OCI-M2 (cell line): Measurements from ENCODE around the gene MRRF.

Experiments used
- DNase-seq: peaks from one replicate; lab custom pipeline; 2025; ENCODE audit not compliant: unreplicated experiment; lab: John Stamatoyannopoulos, UW

The MRRF gene, protein sequence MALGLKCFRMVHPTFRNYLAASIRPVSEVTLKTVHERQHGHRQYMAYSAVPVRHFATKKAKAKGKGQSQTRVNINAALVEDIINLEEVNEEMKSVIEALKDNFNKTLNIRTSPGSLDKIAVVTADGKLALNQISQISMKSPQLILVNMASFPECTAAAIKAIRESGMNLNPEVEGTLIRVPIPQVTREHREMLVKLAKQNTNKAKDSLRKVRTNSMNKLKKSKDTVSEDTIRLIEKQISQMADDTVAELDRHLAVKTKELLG

DNA sequence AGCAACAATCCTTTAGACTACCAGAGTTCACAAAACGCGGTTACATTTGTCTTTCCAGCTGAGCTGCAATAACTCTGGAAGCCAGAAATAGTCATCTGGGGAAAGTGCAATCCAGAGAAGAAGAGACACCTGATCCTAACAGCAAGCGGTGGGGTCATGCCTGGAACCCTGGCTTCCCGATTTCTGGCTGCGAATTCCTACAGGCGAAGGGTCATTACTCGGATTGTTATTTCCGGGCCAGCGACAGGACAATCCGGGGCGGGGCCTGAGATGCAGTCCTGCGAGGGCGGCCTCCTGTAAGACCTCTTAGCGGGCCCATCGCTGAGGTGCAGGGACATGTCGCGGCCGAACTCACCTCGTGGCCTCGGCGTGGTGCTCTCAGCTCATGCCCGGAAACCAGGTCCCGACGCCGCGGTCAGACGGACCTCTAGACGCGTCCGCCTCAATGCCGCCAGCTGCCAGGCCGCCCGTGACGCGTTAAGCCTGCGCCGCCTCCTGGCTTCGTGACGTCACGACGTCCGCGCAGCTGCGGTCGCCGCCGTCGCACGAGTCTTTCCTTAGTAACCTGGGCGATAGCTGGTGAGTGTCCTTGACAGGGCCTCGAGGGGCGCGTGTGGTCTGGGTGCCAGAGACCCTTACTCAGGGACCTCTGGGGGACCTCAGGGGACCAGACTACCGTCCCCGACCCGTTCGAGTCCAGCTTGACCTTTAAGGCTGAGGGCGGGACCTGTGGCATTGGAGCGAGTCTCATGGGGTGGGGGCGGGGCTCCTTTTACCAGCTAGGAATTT is at the start of gene MRRF, which contains the start of gene RBM18:
MRRF (plus strand) TSS at position 523 of the 789 bp plus-strand sequence. CDS start 6,010 bp downstream, outside the sequence.
RBM18 (minus strand) TSS at position 481 of the 789 bp plus-strand sequence. CDS start 3,348 bp downstream, outside the sequence.
- peak; percentile 57 for DNase-seq

DNA sequence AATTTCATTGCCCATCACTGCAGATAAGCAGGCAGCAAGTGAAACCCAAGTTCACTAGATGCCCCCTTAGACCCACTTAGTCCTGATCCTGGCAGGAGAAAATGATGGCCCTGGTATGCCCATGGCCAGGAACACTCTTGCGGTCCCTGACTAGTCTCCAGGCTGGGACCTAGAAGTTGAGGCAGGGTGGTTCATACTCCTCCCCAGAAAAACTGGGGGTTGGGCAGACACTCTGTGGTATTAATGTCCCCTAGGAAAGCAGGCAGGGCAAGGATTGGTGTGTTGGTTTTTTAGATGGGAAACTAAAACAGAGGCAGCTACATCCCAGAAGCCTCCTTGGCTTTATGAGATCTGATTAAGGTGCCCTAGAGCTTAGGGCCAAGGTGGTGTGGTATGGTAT is 49.0 kb upstream of the MRRF start:
- no peak for DNase-seq

DNA sequence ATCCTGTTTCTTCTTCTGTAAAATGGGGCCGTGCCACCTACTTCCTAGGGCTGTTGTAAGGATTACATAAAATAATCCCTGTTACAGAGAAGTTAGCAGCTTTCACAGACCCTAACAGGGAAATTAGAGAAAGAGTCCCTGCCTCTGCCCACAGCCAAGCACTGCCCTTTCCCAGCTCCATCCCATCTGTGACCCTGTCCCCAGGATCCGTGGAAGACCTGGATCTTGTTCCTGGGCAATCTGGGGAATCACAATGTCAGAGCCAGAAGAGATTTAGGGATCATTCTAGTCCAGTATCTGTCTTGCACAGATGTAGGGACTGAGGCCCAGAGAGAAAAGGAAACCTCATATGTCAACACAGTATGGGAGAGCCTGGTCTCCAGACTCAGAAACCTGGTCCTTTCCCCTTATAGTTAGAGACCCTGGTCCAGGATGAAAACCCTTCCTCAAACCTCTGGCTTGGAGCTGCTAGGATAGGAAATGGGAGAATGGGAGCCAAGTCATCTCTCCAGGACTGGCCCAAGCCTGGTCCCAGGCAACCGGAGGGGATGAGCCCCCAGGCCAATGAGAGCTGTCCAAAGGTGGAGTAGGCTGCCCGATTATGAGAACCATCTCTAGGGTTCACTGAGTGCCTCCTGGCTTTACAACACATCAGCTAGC is 48.4 kb upstream of the MRRF start:
- DNase-seq: no peak

DNA sequence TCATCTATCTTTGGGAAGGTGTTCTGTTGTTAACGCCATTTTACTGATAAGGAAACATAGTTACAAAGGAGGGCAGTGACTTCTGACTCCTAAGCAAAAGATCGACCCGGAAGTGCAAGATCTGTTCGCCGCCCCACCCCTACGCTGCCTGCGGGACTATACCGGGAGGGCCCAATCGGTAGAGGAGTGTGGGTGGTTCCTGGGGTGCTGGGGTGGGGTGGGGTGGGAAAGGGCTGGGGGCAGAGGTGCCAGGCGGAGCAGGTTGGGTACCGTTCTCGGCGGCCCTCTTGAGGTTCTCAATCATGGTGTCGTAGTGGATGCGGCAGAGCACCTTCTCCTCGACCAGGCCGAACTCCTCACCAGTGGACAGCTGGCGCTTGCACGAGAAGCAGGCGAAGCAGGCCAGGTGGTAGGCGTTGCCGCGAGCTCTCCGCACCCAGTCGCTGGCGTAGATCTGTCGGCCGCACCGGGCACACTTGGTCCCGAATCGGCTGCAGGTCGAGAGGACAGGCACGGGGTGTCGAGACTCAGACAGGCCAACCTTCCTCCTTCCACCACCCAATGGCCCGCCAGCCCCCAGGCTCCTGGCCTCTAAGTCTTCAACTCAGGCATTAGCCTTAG is 47.8 kb upstream of the MRRF start:
- no peak for DNase-seq

DNA sequence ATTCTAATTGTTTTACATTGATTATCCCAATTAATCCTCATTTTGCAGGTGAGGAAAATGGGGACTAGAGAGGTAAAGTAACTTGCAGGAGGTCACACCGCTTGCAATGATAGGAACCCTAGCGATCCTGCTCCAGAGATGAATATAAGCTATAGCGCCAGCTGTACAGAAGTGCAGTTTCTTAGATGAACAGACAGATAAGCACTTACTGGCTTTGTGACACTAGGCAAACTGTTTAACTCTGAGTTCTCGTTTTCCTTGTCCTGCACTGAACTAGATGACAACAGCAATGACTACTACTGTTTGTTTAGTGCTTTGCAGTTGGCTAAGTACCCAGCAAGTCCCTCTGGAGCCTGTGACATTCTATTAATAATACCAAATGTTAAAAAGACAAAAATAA is 47.0 kb upstream of the MRRF start:
- no peak for DNase-seq

DNA sequence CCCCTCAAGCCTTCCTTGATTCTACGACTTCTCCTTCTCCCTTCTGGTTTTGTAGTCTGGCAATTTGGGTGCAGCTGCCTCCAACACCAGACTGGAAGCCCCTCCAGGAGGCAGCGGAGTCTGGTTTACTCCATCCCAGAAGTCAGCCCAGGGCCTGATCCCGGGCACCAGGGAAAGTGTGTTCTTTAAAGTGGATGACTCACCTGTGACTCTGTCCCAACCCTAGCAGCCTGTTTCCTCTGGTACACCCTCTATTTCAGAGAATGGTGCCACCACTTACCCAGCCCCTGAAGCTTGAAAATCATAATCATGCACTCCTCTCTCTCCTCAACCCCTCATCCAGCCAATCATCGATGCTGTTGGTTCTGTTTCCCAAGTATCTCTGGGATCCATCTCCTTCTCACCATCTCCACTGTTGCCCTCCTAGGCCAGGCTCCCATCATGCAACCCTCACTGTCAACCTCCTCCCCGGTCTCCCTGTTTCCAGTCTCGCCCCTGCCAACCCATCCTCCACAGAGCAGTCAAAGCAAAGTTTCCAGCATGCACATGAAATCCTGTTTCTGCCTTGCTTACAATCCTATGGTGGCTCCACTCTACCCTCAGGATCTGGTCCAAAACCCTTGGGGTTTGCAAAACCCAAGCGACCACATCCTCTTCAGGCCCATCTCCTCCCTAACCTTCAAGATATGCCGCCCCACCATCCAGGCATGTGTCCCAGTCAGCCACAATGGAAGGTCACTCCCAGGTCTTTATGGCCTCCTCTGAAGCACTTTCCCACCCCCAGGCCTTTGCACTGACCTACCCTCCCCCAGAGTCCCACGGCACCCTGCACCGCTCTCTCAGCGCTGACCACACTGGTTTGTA is 46.4 kb upstream of the MRRF start:
- DNase-seq: no peak

DNA sequence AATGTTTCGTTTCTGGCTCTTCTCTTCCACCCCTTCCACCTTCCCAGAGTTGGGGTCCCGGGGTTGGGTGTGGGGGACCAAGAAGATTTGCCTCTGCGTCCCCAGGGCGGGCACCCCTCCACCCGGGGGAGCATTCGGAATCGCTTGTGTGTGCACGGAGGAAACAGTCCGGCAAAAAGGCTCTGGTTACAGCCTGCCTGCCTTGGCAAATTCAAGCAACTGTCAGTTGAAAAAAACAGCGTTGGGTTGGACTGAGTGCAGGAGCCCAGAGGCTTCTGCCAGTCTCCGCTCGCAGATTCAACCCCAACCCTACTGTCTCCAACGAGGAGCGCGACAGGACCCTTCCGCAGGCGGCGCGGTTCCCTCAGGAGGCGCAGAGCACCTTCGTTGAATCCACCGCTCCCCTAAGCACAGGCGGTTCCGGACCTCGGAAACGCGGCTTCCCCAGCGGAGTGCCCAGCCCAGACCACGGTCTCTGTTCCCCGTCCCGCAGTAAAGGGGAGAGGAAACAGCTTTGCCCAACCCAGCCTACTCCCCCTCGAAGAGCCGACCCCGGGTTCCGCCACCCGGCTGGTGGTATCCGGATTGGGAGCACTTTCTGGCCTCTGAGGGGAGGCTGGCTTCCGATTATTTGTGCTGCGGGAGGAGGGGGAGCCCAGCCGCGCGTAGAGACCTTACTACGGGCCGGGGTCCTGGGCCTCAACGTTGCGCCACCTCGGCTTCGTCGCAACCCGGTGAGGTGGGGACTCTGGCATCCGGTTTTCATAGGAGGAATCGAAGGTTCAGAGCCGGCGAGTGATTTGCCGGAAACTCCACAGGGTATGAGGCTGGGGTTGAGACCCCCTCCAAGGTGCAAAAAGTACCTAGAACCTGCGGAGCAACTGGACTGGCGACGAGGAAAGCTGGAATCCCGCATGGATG is 45.5 kb upstream of the MRRF start:
- no peak for DNase-seq

DNA sequence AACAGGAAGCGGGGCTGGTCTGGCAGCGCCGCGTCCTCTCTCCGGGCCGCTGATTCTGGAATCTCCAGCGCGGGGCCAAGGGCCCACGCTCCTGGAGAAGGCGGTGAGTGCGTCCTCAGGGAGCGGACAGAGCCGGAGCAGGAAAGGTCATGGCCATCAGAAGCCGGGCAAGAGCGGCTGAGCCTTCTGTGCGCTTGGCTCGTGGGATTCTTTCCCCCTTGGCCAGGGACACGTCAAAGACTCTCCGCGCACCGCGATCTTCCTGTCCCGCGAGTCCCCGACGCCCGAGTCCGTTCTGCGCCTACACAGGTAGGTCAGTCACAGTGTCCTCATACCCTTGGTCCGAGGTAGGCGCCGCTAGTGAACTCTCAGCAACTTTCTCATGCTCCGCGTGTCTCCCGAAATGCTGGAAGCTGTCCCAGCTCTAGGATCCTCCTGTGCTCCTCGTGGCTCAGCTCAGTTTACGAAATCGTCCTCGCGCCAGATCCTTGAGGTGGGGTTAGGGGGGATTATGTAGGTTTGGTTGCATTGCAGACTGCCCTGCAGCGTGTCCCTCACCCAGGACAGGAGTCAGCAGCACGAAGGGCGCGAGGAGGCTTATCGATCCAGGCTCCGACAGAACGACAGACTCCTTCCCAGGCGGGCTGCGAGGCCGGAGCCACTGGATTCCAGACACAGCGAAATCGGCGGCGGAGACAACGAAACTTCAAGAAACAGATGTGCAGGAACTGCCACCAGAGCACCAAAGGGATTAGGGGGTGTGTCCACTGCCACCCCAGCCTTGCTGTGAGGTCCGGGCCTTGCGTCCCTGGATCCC is 44.6 kb upstream of the MRRF start:
- DNase-seq: no peak

DNA sequence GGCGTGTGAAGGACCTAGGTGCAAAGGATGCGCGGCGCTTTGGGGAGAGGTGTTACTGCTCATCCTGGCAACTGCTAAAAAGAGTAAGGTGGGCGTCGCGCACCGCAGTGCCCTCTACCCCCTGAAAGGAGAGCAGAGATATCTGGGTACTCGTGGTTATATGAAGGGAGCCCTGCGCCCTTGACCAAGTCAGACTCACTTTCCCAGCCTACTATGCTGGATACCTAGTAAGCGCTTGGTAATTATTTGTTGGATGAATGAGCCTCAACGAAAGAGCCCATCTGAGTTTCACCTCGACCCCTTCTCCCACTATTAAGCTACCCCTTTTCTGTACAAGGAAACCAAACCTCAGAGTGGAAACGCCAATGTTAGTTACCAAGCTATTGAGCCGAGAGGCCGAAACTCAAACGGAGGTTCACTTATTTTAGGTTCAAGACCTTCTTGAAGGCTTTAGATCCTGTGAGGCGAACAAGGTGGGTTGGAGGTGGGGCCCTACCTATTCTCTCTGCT is 44.0 kb upstream of the MRRF start:
- no peak for DNase-seq

DNA sequence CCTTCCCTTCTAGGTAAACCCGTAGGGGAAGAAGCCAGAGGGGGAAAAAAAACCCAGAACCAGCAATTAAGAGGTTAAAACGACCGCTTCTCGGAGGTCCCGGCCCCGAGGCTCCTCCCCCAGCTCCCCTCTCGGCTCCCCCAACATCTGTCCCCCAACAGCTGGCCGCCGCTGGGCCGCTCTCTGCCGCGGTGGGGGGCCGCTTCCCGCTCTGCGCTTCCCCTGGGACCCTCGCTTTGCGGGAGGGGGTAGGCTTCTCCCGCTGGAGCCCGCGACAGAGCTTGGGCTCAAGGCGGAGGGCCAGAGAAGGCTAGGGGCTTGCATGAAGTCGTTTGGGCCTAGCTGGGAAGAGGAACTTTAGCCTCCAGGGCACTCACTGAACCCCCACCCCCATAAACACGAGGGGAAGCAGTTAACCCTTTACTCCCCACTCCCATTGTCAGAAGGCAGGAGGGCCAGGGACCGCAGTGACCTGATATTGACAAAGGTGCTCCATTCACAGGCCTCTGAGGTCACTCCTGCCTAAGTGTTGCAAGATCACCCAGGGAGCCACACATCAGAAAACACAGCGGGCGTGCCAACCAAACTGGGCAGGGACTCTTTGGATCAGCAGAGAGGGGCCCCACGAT is 43.4 kb upstream of the MRRF start:
- DNase-seq: no peak

DNA sequence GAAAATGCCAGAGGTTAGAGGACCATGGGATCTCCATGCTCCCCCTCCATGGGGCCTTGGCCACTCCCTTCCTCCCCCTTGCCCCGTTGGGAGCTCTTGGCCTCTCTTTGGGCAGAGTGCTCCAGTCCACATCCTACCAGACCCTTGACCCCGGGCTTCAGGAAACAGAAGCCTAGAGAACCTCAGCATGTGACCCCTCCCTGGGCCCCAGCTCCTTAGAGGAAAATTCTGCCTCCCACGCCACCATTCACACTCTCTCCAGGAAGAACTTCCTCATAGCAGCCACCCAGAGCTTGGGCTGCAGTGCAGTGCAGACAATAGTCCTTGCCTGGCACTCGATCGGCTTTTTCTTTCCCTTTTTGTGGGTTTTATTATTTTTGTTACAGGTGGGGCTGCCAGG is 41.9 kb upstream of the MRRF start:
- no peak for DNase-seq

DNA sequence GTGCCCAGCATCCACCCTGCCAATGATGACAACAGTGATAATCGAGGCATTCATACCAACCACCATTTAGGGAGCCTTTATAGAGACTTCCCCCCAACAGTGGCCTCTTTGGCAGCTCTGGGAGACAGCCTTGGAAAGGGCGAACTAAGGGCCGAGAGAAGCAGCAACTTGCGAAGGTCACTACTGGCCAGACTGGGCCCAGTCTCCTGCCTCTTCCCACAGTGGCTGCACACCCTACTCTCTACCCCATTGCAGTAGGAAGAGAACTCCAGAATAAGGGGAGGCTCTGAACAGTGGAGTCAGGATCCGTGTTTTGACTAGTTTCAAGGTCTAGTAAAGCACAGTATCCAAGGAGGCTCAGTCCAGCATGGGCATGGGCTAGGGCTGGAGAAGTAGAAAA is 41.2 kb upstream of the MRRF start:
- no peak for DNase-seq

DNA sequence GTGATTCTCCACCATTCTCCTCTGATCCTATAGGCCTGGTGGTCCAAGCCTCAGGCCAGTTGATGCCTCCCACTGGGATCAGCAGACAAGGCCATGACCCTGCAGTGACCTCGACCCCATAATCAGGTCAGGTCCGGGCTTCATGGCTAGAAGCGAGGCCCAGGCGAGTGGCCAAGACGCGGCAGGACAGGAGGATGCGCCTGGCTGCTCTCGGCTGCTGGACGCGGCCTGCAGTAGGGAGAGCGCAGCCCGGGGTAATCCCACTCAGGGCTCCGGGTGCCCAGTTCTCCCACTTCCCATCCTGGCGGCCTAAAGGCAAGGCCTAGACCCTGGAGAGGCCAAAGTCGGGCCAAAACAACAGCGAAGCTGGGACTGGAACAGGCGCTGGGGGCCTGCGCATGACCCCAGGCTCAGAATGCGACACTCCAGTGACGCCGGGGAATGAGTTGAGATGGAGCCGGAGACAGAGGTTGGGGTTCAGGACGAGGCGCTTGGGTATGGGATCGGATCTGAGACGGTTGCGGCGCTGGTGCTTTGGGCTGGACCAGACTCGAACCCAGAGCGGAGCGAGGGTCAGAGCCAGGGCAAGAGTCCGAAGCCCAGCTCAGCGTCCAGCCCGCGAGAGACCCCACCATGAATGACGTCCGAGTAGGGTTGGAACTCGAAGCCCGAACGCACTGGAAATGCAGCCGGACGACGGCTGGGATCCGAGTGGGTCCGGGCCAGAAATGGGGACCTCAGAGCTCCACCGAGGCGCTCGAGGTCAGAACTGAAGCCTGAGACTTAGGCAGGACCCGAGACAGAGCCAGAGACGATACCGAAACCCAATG is 39.2 kb upstream of the MRRF start:
- DNase-seq: no peak

DNA sequence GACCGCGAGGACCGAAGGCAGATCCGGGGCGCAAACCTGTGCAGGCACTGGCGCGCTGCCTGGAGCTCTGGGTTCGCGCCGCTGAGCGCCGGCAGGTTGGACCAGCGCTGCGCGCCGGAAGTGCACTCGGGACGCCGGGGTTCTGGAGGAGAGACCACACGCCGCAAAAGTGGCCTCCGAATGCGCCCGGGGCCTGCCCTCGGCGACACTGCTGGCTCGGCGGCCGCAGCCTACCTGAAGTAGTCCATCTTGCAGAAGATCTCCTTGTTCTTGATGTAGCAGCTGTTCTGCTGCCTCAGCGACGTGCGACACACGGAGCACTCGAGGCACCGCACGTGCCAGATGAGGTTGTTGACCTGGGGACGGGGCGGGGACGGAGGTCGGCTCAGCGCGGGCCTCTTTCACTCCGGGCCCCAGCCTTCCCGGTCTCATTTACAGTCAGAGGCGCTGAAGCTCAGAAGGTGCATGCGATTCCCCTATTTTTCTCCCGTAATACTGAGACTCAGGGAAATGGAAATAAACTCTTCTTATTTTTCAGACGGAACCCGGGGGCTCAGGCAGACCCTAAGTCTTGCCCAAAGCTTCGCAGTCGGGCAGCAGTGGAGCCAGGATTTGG is 38.4 kb upstream of the MRRF start:
- no peak for DNase-seq

DNA sequence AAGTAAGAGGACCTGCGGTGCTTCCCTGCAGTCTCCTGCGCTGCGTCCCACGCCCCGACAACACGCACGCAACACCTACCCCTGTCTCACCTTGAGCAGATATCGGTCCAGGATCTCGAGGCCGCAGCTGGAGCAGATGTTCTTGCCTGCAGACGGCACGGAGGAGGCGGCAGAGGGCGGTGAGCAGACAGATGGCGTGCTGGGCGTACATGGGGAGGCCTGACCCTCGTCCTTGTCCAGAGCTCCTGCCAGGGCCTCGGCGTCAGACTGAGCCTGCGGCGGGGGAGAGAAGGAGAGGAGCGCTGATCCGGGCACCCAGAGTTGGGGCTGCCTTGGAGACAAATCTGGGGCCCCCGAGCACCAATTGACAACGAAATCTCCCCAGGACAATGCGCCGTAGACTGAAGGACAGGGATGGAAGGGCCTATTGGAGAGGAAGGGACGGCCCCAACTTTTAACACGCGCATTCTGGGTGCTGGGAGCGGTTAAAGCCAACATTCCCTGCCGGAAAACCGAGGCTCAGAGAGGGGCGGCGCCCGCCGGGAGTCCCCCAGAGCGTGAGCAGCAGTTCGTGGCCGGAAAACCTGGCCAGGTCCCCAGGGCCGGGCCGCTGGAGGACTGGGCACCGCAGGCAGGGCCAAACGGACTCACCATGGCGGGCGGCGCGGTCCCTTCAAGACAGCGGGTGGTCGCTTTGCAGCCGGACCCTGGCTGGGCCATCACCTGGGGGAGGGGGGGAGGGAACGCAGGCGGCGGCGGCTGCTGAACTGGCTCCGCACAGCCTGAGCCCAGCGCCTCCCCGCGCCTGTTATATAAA is 37.7 kb upstream of the MRRF start:
- DNase-seq: no peak

DNA sequence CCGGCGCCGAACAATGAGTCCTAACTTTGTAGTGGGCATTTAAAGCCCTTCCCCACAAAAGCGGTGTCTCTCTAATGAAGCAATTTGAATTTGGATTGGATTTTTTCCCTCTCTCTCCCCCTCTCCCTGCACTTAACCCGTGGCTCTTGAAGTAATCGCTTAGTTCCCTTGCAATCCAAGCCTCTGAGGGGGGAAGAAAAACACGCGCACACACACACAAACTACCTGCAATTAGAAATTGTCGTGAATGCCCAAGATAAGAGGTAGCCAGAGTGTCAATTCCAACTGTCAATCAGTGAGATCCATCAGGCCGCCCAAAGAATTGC is 37.1 kb upstream of the MRRF start:
- no peak for DNase-seq
